ENCODE data around the gene PDE4DIP.
"Not testable (repeated sequence)": the region's sequence is repeated elsewhere in the genome, so short reads cannot be mapped to it uniquely, and the experiment has no call there.

PDE4DIP gene

DNA sequence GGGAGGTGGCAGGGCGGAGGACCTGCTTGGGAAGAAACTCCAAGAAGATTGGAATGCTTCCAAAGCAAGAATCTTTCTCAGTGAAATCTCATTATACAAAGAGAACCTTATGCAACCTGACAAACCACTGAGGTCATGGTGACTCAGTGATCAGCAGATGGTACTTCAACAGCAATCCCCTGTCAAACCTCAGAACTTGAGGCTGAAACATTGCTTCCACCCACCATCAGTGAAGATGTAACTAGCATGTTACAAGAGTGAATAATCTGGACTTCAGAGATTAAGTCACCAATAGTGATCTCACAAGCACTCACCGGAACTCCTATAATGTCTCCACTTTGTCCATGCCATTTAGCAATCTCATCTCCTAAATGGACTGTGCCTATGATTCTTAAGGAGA is 148.1 kb downstream of the PDE4DIP start:
- H3K79me2 ChIP-seq (ENCODE audit: insufficient read depth, low read length); H3K27ac ChIP-seq (ENCODE audit: low read depth, low read length, poor library complexity, severe bottlenecking); H3K9ac ChIP-seq (ENCODE audit: low read length); H3K36me3 ChIP-seq (ENCODE audit: insufficient read depth, low read length); H2AFZ ChIP-seq (ENCODE audit: low read length); H3K4me3 ChIP-seq (ENCODE audit: low read depth, low read length, poor library complexity, severe bottlenecking); H3K9me2 ChIP-seq (ENCODE audit: low read depth, low read length); H3F3A ChIP-seq (ENCODE audit: insufficient read depth, low read length); H4K20me1 ChIP-seq (ENCODE audit: insufficient read depth, low read length); H3K4me1 ChIP-seq (ENCODE audit: insufficient read depth, low read length, severe bottlenecking); H3K9me3 ChIP-seq (ENCODE audit: low read length); H3K4me2 ChIP-seq (ENCODE audit: low read length); H3K27me3 ChIP-seq (ENCODE audit: insufficient read depth, low read length): not testable (repeated sequence)

DNA sequence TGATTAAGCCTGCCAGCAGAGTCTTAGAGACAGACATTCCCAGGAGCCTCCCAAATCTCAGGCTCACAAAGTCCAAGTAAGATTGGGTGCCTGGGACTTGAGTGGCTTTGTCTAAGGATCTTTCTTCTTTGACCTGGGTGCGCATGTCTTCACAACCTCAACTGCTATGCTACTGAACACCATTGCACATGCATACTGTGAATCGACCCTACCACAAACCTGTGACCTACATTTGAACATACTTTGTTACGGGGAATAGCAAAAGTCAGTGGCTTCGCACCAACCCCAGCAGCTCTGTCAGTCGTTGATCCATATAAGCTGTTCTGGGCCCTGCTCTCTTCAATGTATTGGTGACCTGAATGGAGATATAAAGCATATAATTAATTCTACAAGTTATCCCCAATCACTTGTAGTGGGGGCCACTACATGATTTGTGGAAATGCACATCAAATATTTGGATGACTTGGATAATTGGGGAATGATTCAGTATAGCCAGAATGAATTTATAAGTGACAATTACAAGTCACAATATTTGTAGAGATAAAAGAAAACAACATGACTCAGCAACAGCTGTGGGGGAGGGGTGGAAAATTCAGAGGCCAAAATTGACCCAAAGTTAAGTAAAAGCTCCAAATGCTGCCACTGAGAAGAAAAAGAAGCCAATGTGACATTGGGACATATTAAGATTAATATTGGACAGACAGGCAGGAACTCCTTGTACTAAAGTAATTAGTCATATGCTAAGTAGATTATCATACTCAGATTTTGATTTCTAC is 152.4 kb downstream of the PDE4DIP start:
- H3K9me3 ChIP-seq (ENCODE audit: low read length); H3K9ac ChIP-seq (ENCODE audit: low read length); H3F3A ChIP-seq (ENCODE audit: insufficient read depth, low read length); H4K20me1 ChIP-seq (ENCODE audit: insufficient read depth, low read length); H3K9me2 ChIP-seq (ENCODE audit: low read depth, low read length); H3K4me3 ChIP-seq (ENCODE audit: low read depth, low read length, poor library complexity, severe bottlenecking); H3K4me2 ChIP-seq (ENCODE audit: low read length); H3K36me3 ChIP-seq (ENCODE audit: insufficient read depth, low read length); H3K27me3 ChIP-seq (ENCODE audit: insufficient read depth, low read length); H3K4me1 ChIP-seq (ENCODE audit: insufficient read depth, low read length, severe bottlenecking); H2AFZ ChIP-seq (ENCODE audit: low read length); H3K27ac ChIP-seq (ENCODE audit: low read depth, low read length, poor library complexity, severe bottlenecking); H3K79me2 ChIP-seq (ENCODE audit: insufficient read depth, low read length): not testable (repeated sequence)

DNA sequence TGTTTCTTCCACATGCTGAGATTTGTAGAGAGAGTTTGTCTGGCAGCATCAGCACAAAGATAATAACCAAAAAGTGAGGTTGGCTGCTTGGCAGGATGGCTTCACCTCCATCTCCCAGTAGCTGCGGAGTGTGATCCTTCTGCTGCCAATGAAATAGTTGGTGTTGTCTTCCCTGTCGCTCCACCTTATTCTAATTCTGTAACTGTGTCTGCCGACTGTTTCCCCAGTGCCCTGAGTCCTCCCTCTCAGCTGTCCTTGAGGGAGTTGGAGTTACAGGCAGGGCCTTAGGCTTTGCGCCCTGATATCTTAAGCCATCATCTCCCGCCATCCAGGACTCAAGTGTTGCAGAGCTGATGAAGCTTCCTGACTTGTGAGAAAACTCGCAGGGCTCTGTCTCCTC is 153.2 kb downstream of the PDE4DIP start:
- H3K9ac ChIP-seq (ENCODE audit: low read length); H3F3A ChIP-seq (ENCODE audit: insufficient read depth, low read length); H3K36me3 ChIP-seq (ENCODE audit: insufficient read depth, low read length); H3K4me1 ChIP-seq (ENCODE audit: insufficient read depth, low read length, severe bottlenecking); H3K9me3 ChIP-seq (ENCODE audit: low read length); H3K27me3 ChIP-seq (ENCODE audit: insufficient read depth, low read length); H3K79me2 ChIP-seq (ENCODE audit: insufficient read depth, low read length); H3K9me2 ChIP-seq (ENCODE audit: low read depth, low read length); H3K4me3 ChIP-seq (ENCODE audit: low read depth, low read length, poor library complexity, severe bottlenecking); H2AFZ ChIP-seq (ENCODE audit: low read length); H4K20me1 ChIP-seq (ENCODE audit: insufficient read depth, low read length); H3K4me2 ChIP-seq (ENCODE audit: low read length); H3K27ac ChIP-seq (ENCODE audit: low read depth, low read length, poor library complexity, severe bottlenecking): not testable (repeated sequence)

- not testable (repeated sequence) for H3K36me3 ChIP-seq (ENCODE audit: insufficient read depth, low read length); H3K27ac ChIP-seq (ENCODE audit: low read depth, low read length, poor library complexity, severe bottlenecking); H3K9me3 ChIP-seq (ENCODE audit: low read length); H3K4me1 ChIP-seq (ENCODE audit: insufficient read depth, low read length, severe bottlenecking); H4K20me1 ChIP-seq (ENCODE audit: insufficient read depth, low read length); H3K4me3 ChIP-seq (ENCODE audit: low read depth, low read length, poor library complexity, severe bottlenecking); H3K27me3 ChIP-seq (ENCODE audit: insufficient read depth, low read length); H3F3A ChIP-seq (ENCODE audit: insufficient read depth, low read length); H2AFZ ChIP-seq (ENCODE audit: low read length); H3K9me2 ChIP-seq (ENCODE audit: low read depth, low read length); H3K79me2 ChIP-seq (ENCODE audit: insufficient read depth, low read length); H3K4me2 ChIP-seq (ENCODE audit: low read length); H3K9ac ChIP-seq (ENCODE audit: low read length)
Observed at GRCh38 chr1:149002664-149003063, 158.4 kb downstream of the PDE4DIP start.

DNA sequence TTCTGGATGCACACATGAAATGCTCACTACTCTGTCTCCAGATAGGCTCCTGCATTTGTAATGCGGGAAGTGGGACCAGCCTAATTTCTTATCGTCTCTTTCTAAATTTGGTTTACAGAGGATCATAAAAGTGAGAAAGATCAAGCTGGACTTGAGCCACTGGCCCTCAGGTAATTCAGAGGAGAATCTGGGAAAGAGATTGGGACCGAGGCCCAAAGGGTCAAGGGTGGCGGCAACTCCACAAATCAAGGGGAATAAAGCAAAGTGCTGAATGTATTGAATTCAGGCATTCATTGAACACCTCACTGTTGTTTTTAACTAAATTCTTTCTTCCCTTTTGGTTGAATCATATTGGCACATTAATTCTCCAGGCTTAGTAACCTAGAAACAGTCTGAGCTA is 164.1 kb downstream of the PDE4DIP start:
- H3K36me3 ChIP-seq (ENCODE audit: insufficient read depth, low read length); H3K4me2 ChIP-seq (ENCODE audit: low read length); H3K79me2 ChIP-seq (ENCODE audit: insufficient read depth, low read length); H3K4me1 ChIP-seq (ENCODE audit: insufficient read depth, low read length, severe bottlenecking); H3F3A ChIP-seq (ENCODE audit: insufficient read depth, low read length); H3K9me3 ChIP-seq (ENCODE audit: low read length); H3K27ac ChIP-seq (ENCODE audit: low read depth, low read length, poor library complexity, severe bottlenecking); H3K9ac ChIP-seq (ENCODE audit: low read length); H2AFZ ChIP-seq (ENCODE audit: low read length); H4K20me1 ChIP-seq (ENCODE audit: insufficient read depth, low read length); H3K4me3 ChIP-seq (ENCODE audit: low read depth, low read length, poor library complexity, severe bottlenecking); H3K27me3 ChIP-seq (ENCODE audit: insufficient read depth, low read length); H3K9me2 ChIP-seq (ENCODE audit: low read depth, low read length): not testable (repeated sequence)

- not testable (repeated sequence) for H3K27ac ChIP-seq (ENCODE audit: low read depth, low read length, poor library complexity, severe bottlenecking); H3K9me2 ChIP-seq (ENCODE audit: low read depth, low read length); H3K36me3 ChIP-seq (ENCODE audit: insufficient read depth, low read length); H3F3A ChIP-seq (ENCODE audit: insufficient read depth, low read length); H3K9me3 ChIP-seq (ENCODE audit: low read length); H3K9ac ChIP-seq (ENCODE audit: low read length); H3K4me3 ChIP-seq (ENCODE audit: low read depth, low read length, poor library complexity, severe bottlenecking); H3K4me1 ChIP-seq (ENCODE audit: insufficient read depth, low read length, severe bottlenecking); H3K4me2 ChIP-seq (ENCODE audit: low read length); H3K27me3 ChIP-seq (ENCODE audit: insufficient read depth, low read length); H4K20me1 ChIP-seq (ENCODE audit: insufficient read depth, low read length); H2AFZ ChIP-seq (ENCODE audit: low read length); H3K79me2 ChIP-seq (ENCODE audit: insufficient read depth, low read length)
Observed at GRCh38 chr1:149008769-149009168, 164.5 kb downstream of the PDE4DIP start.

DNA sequence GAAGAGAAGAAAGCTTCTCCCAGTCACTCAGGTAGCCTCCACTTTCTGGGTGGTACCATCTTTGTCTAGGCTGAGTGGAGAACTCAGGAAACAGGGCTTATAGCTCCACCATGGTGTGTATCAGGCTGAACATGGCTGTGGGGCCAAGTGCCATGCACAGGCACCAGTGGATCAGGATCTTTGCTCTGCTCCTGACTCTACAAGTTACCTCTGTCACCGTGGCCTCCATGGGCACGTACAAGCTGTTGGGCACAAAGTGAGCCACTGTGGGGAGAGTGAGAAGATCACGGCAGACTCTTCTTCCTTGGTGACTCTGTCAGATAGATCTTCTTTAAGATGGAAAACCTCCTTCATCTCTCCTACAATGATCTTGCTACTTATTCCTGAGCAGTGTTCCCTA is 165.5 kb downstream of the PDE4DIP start:
- not testable (repeated sequence) for H3F3A ChIP-seq (ENCODE audit: insufficient read depth, low read length); H3K4me1 ChIP-seq (ENCODE audit: insufficient read depth, low read length, severe bottlenecking); H3K9ac ChIP-seq (ENCODE audit: low read length); H3K36me3 ChIP-seq (ENCODE audit: insufficient read depth, low read length); H3K27me3 ChIP-seq (ENCODE audit: insufficient read depth, low read length); H3K4me2 ChIP-seq (ENCODE audit: low read length); H3K9me3 ChIP-seq (ENCODE audit: low read length); H4K20me1 ChIP-seq (ENCODE audit: insufficient read depth, low read length); H3K27ac ChIP-seq (ENCODE audit: low read depth, low read length, poor library complexity, severe bottlenecking); H2AFZ ChIP-seq (ENCODE audit: low read length); H3K4me3 ChIP-seq (ENCODE audit: low read depth, low read length, poor library complexity, severe bottlenecking); H3K9me2 ChIP-seq (ENCODE audit: low read depth, low read length); H3K79me2 ChIP-seq (ENCODE audit: insufficient read depth, low read length)

DNA sequence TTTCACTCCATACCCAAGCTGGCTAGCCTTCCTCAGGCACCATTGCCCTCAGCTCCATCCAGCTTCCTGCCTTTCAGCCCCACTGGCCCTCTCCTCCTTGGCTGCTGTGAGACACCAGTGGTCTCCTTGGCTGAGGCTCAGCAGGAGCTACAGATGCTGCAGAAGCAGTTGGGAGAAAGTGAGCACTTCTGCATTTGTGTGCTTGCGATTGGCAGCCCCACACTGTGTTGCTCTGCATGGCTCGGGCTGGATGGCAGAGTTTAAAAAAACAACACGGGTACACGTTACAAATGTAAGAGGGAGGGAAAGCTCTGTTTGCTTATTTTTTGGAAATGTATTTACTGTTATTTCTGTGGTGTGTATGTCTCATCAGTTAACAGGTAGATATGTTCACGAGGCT is 168.4 kb downstream of the PDE4DIP start:
- H3K4me1 ChIP-seq (ENCODE audit: insufficient read depth, low read length, severe bottlenecking); H3K4me3 ChIP-seq (ENCODE audit: low read depth, low read length, poor library complexity, severe bottlenecking); H3K27ac ChIP-seq (ENCODE audit: low read depth, low read length, poor library complexity, severe bottlenecking); H2AFZ ChIP-seq (ENCODE audit: low read length); H4K20me1 ChIP-seq (ENCODE audit: insufficient read depth, low read length); H3K9me3 ChIP-seq (ENCODE audit: low read length); H3K4me2 ChIP-seq (ENCODE audit: low read length); H3K79me2 ChIP-seq (ENCODE audit: insufficient read depth, low read length); H3K9ac ChIP-seq (ENCODE audit: low read length); H3K36me3 ChIP-seq (ENCODE audit: insufficient read depth, low read length); H3F3A ChIP-seq (ENCODE audit: insufficient read depth, low read length); H3K27me3 ChIP-seq (ENCODE audit: insufficient read depth, low read length); H3K9me2 ChIP-seq (ENCODE audit: low read depth, low read length): not testable (repeated sequence)

Data from OCI-LY1 (cell line).